Epithelial cell of prostate (primary cell): ENCODE measurements around the gene FAM117B.

ENCODE experiments used
- DNase-seq: peaks from one replicate; pipeline ENCODE4 v3.0.0-alpha.2; 2011; ENCODE audit warnings: low read depth, low spot score
- H3K27ac ChIP-seq: fragments of 450-650 bp; 2 replicates; pipeline ENCODE4 v1.5.1; 2017; ENCODE audit warnings: mild to moderate bottlenecking

Gene FAM117B

DNA sequence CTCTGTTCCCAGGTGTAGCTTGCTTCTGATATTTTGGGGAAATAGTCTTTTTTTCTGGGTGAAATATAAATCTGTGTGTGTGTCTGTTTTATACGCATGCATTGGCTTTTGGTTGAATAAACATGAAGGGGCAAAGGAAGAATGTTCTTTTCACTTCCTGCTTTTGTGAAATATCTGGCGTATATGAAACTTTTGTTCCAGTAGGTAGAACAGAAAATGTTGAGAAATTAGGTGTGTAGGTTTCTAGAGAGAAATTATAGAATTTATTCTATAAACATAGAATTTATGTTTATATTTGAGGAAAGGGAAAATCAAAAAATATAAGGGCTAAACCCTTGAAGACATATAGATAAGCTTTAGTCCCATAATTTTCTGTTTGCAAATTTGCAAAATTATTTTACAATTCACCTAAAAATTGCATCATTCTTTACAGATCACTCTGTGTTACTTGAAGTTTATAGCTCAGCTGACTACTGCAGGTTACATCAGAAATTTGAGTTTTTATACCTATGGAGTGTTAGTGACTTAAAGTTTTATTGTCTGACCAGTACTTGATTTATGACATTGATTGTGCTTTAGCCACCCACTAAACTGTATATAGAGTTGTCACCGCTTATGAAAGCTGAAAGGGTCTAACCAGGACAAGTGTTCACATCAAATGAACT lies 116.1 kb downstream of the FAM117B start:
- H3K27ac ChIP-seq = peak overlapping the region; percentile 47
- no peak for DNase-seq

DNA sequence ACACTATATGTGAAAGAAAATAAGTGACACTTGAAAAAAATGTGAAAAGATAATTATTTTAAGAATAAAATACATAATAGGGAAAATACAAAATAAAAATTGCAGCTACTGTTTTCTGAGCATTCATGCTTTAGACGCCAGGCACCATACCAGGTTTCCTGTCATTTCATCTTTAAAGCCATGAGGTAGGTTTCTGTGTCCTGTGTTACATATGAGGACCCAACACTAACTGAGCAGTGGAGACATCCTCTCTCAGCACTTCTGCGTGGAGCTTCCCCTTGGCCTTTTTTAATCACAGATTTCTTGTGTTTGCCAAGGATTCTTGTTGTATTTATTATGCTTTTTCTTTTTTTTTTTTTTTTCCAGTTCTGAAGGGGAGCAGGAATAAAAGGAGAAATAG lies 117.3 kb downstream of the FAM117B start:
- DNase-seq = no peak
- no peak overlapping the region for H3K27ac ChIP-seq

DNA sequence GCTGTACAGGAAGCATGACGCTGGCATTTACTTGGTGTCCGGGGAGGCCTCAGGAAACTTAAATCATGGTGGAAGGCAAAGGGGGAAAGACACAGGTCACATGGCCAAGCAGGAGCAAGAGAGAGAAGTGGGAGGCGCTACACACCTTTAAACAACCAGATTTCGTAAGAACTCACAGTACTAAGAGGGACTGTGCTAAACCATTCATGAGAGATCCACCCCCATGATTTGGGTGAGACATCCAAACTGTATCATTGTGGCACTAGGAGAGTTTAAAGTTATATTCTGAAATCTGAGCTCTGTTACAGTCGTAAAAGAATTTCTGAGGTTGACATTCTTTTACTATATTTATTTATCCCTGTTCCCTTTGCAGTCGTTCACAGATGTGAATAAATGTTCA lies 120.2 kb downstream of the FAM117B start:
- H3K27ac ChIP-seq = no peak overlapping the region
- DNase-seq = no peak

DNA sequence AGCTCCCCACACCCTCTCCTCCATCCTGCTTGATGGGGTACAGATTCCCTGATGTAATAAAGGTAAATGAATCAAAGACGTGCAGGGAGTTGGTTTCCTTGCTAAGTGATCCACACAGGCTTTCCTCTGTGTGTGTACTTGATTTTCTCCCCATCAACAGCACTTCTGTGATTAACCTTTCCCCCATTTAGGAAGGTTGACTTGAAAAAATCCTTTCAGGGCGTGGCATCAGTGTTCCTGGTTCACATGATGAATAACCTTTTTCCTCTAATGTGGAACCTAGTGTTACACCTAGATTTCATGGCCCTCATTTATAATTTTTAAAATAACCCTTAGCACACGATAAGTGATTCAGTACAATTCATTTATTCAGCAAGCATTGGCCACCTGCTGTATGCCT lies 121.8 kb downstream of the FAM117B start:
- DNase-seq = no peak
- no peak overlapping the region for H3K27ac ChIP-seq

DNA sequence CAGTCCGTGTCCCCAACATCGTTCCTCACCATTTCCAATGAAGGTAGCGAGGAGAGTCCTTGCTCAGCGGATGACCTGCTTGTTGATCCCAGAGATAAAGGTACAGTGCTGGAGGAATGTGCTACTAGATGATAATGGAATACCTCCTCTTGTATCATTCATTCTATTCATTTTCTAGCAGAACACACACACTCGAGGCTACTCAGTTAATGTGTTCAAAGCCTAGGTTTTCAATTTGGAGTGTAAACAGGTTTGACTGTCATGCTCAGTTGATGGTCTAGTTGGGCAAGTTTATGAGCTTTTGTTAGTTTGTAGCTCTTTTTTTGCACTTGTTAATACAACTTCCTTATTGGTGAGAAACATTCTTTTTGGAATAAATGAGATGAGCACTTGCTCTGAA lies 122.6 kb downstream of the FAM117B start:
- no peak overlapping the region for H3K27ac ChIP-seq
- DNase-seq = no peak

DNA sequence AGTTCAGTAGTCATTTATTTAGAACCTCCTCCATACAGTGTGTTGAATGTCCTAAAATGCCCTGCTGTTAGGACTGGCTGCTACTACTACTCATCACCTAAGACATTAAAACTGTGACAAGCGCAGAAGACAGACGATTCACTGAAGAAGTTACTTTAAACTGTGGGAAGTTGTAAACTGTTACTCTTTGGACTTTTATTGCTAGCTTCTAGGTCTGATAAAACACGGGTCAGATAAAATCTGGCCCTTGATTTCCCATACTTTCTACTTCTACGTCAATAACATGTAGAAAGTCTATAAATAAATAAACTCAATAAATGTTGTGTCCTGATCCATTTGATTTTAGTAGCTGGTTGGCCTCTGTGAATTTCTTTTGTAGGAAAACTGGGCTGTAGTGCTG lies 123.4 kb downstream of the FAM117B start:
- DNase-seq = no peak
- no peak overlapping the region for H3K27ac ChIP-seq

DNA sequence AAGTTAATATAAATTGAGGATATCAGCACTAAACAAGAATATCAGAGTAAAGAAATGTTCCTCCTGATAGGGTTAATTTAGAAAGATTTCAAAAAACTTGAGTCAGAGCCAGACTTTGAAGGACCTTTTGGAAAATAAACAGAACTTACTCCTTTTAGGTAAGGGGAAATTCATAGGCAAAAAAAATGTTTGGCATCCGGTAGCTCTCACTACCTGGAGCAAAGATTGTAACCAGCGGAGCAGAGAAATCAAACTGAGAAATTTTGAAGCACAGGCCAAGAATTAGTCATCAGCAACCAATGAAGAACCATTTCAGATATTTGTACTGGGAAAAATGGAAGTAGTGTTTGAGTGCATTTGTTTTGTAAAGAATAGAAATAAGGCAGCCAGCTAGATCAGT lies 123.8 kb downstream of the FAM117B start:
- no peak for DNase-seq
- no peak overlapping the region for H3K27ac ChIP-seq

DNA sequence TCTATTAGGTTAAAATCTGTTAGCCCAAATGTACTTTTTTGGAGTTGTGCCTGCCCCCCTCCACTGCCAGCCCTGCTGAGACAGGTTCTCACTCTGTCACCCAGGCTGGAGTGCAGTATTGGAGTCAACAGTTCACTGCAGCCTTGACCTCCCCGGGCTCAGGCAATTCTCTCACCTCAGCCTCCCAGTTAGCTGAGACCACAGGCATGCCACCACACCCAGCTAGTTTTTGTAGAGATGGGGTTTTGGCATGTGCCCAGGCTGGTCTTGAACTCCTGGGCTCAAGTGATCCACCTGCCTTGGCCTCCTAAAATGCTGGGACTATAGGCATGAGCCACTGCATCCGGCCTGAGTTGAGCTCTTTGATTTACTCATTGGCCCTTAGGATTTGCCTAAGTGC lies 126.1 kb downstream of the FAM117B start:
- H3K27ac ChIP-seq = no peak overlapping the region
- DNase-seq = no peak

DNA sequence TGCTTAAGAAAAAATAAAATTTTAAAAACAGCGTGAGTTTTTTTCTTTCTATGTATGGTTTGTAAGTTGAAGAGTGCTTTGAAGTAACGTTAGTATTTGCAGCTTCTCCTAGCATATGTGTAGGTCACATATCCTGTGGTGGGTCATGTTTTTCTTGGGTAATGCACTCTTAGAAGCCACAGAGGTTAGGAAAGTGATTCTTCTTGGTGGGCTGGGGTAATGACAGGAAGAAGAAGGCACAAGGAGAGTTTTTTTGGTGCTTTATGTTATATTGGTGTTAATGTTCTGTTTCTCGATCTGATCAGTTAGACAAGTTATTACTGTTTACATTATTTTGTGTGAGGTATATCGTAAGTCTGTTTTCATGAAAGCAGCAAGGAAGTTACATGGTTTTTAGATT lies 127.8 kb downstream of the FAM117B start:
- H3K27ac ChIP-seq = no peak overlapping the region
- no peak for DNase-seq

DNA sequence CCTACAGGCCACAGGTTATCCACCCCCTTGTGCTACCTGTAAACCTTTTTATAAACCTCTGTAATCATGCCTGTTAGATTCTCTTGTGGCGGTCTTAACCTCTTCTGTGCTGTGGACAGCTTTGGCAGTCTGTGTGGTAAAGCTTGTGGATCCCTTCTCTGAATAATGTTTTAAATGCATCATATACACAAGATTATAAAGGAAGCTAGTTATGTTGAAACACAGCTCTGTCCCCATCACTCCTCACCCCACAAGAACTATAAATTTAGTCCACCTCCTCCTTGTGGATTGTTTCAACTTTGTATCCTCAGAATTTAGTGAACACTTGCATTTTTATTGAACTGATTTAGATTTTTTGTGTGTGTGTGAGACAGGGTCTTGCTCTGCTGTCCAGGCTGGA lies 129.1 kb downstream of the FAM117B start:
- DNase-seq = no peak
- H3K27ac ChIP-seq = no peak overlapping the region

DNA sequence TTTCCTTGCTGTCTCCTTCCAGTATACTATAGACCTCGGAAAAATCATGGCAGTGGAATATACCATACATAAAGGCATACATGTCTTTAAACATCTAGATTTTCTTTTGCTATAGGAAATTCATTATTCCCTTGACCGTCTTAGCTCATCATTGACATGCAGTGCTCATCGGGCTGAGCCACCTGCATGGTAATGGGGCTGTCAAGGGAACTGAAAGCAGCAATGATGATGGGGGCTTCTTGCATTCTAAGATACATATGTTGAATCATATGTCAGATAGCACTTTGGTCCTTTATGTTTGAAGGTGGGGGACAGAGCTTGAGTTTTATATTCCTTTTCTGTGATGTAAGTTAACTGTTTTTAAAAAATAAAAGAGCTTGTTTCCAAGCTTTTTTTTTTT lies 130.2 kb downstream of the FAM117B start:
- H3K27ac ChIP-seq = no peak overlapping the region

DNA sequence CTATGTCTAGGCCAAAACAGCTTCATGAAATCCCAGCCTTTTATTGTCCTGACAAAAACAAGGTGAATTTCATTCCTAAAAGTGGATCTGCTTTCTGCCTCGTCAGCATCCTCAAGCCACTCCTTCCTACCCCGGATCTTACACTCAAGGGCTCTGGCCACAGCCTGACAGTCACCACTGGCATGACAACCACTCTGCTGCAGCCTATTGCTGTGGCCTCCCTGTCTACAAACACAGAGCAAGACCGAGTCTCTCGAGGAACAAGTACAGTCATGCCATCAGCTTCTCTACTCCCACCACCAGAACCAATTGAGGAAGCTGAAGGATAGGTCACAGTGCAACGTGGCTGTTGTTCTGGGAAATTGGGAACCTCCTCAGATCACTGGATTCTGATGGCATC lies 130.7 kb downstream of the FAM117B start:
- DNase-seq = peak; percentile 46
- no peak overlapping the region for H3K27ac ChIP-seq

More for the DNA sequence above, 130.2 kb downstream of the FAM117B start:
- no peak for DNase-seq

DNA sequence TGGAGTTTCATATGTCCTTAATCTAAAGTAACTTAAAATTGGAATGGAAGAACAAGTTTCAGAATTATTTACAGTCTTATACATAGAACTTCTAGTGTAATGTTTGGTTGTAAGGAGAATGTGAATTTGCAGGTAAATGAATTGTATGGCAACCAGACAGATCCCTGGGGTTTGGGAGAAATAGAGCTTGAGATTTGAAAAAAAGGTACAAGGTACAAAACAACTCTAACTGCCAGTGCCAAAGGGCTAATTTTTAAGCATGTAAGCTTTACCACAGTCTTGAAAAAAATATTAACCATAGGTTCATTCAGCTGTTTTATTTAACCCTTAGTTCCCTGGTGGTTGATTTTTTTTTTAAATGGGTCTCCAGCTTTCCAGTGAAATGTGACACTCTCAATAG lies 133.5 kb downstream of the FAM117B start:
- H3K27ac ChIP-seq = no peak overlapping the region
- no peak for DNase-seq

DNA sequence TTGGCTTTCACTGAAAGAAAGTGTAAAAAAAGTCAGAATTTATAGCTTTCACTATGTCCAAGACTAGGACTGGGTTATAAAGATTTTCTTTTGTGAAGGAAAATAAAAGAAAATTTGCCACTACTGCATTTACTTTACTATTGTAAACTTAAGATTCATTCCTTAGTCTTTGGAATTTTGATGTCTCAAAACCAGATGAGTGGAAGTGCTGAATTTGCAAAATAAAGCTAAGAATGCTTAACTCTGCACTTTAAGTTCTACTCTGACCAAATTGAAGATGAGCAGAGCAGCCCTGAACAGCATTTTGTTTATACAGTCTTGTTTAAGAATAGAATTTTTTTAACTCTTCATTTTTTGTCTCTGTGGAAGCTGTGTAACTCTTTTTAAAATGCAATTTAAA lies 134.4 kb downstream of the FAM117B start:
- no peak overlapping the region for H3K27ac ChIP-seq
- no peak for DNase-seq

DNA sequence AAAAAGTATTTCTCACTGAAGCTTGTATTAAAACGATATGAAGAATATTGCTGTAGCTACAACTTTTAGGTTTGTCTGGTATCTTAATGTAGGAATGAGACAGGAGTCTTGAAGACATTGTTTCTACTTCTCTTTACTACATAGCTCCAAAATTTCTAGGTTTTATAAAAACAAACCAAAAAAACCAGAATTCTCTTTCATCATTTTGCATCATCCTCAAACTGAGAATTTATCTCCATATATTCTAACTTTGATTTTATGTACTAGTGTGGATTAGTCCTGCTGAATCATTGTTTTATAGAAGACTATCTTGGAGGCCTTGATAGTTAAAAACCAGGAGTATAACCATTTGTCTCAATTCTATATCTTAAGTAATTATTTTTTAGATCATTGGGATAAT lies 136.6 kb downstream of the FAM117B start:
- no peak for DNase-seq
- no peak overlapping the region for H3K27ac ChIP-seq

DNA sequence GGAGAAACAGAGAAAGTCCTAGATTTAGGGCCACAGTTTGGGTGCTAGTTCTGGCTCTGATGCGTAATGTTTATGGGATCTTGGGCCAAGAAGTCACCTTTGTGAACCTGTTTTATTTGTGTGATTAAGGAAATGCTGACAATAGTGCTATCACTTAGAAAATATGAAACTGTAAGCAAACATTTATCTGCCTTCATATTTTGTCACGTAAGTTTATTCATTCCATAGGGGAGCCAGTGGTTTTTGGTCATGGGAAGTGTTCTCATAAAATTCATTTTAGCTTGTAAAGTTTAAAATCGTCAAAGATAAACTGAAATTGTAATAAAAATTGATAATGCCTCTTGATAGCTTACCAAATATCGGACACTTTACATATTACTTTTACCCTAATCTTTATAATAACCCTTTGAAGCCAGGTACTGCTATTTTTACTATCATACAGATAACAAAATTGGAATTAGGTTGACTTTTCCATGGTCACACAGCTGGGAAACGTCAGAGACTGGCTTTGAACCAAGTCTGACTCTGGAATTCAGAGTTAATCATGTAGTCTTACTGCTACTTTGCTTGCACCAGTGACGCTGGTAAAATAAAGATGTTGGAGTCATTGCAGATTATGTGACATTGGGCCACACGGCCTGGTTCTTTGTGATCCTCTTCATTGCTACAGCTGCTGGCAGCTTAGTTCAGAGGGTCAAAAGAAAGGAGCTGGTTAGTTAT lies 137.1 kb downstream of the FAM117B start:
- no peak for DNase-seq
- H3K27ac ChIP-seq = no peak overlapping the region

DNA sequence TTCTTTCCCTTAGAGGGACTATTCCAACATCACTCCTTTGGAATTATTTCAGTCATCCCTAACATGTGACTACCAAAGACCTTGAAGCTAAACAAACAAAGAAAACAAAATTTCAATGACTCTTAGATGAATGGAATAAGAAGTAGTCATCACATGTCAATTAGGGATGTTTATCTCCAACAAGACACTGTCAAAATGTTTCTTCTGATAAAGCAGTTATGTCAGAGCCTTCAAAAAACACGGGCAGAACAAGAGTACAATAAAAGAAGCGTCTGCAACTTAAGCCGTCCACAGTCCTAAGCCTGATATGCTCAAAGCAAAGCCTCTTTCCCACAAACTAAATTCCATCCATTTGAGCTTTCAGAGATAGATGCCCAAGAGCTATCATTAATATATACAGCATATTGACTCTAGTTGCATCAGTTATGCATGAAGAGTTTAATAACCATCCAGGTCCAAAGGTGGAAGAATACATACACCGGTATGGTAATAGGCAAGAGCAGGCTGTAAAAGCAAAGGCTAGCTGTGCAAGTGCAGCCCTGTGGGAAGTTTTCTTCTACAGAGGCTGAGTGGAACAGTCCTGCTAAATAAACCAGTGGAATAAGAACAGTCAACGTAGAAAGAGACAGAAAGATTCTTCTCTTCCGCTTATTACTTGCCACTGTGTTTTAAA lies 138.7 kb downstream of the FAM117B start:
- no peak for DNase-seq
- no peak overlapping the region for H3K27ac ChIP-seq

DNA sequence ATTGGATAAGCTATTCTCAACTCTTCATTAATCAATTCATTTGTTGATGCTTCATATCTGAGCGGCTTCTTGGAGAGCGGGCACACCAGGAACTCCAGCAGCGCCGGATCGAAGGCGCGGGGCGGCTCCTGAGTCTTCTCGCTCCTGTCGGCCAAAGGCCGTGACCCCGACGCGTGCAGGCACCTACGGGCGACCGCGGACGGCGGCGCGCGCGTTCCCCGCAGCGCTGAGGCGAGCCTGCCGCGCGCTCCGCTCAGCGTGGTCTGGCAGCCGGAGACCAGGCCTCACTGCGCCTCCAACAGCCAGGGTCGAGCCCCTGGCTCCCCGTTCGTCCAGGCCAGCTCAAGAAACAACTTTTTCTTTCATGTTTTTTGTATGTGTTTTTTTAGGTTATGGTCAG lies 139.3 kb downstream of the FAM117B start:
- no peak overlapping the region for H3K27ac ChIP-seq
- no peak for DNase-seq

DNA sequence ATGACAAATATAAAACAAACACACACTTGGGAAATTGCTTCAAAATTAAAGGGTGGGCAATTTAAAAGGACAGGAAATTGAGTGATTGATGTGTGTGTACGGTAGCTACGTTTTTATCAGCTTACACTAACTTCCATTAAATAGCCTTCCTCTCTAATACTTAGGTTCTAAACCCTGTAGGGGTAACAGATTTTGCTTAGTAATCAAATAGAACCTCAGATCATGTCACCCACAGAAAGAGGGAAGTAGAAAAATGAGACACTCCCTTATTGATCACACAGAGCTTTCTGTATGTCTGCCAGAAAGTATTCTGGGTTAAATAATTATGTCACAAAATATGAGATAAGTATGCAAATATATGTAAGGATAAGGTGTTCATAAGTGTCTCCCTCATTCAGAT lies 143.4 kb downstream of the FAM117B start:
- DNase-seq = no peak
- no peak overlapping the region for H3K27ac ChIP-seq

DNA sequence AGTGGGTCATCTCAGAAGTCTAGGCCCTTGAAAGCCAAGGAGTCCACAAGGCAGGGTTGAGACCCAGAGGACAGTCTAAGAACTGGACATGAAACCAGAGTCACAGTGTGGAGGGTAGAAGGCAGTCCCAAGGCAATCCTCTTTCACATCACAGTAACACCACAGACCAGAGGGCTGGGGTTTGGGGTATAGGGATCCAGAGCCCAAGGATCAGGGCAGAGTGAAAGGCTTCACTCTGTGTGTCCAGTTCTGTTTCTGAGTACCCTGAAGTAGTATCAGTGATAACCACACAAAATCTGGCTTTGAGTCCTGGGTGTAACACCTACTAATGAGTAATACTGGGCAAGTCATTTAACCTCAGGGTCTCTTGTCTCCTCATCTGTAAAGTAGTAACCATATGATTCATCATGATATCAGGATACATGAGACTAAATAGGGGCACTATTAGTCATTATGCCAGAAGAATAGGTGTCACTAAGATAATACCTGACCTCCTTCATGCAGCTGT lies 145.8 kb downstream of the FAM117B start:
- H3K27ac ChIP-seq = peak overlapping the region; percentile 53
- DNase-seq = peak; percentile 94

DNA sequence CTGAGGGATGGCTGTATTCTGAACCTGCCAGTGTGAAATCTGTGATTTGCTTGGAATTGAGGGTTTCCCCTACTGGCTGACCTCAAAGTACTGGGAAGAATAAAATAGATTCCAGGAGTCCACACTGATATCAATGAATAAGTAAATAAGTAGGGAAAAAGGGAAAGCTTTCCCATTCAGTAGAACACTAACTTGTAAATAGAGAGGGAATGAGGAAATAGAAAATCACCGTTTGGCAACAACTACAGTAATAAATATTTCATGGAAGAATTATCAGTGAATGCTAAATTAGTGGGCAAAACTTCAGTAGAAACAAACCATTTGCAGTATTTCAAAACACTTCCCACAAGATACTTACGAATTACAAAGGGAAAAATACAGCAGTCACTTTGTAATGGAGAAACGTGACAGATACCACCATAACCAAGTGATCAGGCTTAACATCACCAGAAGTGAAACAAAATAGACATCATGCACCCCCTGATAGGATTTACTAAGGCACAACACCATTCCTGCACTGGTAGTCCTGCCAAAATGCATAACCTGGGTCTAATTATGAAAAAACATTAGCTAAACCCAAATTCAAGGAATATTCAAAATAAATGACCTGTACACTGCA lies 148.3 kb downstream of the FAM117B start:
- no peak for DNase-seq

More for the DNA sequence above, 148.3 kb downstream of the FAM117B start:
- H3K27ac ChIP-seq = no peak overlapping the region
